Activated CD4-positive, alpha-beta T cell treated with anti-CD3 and anti-CD28 coated beads for 36 hours (primary cell): ENCODE results near the gene ELP1. TPM values are rescaled to one million over a fixed set of nuclear protein-coding genes. Genes with fewer than 3 reads are reported as not detected.
"Not testable (repeated sequence)": the region's sequence is repeated elsewhere in the genome, so short reads cannot be mapped to it uniquely, and the experiment has no call there.

Experiments used
- ATAC-seq: fragments of 200-7000 bp; cut with Tn5 transposase; one replicate; pipeline ENCODE4 v1.10.0; 2021; ENCODE audit warnings: mild to moderate bottlenecking, moderate library complexity
- CTCF ChIA-PET: fragments of 350-600 bp; sonication (Branson Sonifier 250); formaldehyde crosslinking; loops from one replicate; lab custom pipeline; 2021; ENCODE audit warnings: antibody characterized with exemption; lab: Charles Lee
- POLR2A ChIA-PET: fragments of 350-600 bp; sonication (Branson Sonifier 250); formaldehyde crosslinking; loops from one replicate; lab custom pipeline; 2021; ENCODE audit warnings: antibody characterized with exemption, inconsistent platforms; lab: Charles Lee
- DNase-seq: peaks from one replicate; pipeline ENCODE4 v3.0.0-alpha.2; 2020
- H3K27ac Mint-ChIP-seq: one replicate; pipeline ENCODE4 v1.8.0; 2021; ENCODE audit warnings: mixed read lengths
- H3K27me3 Mint-ChIP-seq: one replicate; pipeline ENCODE4 v1.8.0; 2021; ENCODE audit warnings: mixed read lengths
- H3K36me3 Mint-ChIP-seq: one replicate; pipeline ENCODE4 v1.8.0; 2021; ENCODE audit warnings: low read depth, mixed read lengths
- H3K4me1 Mint-ChIP-seq: one replicate; pipeline ENCODE4 v1.8.0; 2021; ENCODE audit warnings: mixed read lengths
- H3K4me3 Mint-ChIP-seq: one replicate; pipeline ENCODE4 v1.8.0; 2021; ENCODE audit warnings: mild to moderate bottlenecking, moderate library complexity, mixed read lengths
- H3K9me3 Mint-ChIP-seq: one replicate; pipeline ENCODE4 v1.8.0; 2021; ENCODE audit warnings: low read depth, mixed read lengths
- intact Hi-C, 2 experiments: fragments of 100-400 bp; cut with DNase I in 1 of 2; cut with micrococcal nuclease in 1 of 2; formaldehyde crosslinking; loops; one replicate each; pipeline versions ENCODE4 v1.14.2 to v1.15.1; 2022 to 2024; cut with DNase I, micrococcal nuclease
- total RNA-seq, 2 experiments: library from RNA; stranded (reverse); gene quantifications; one replicate each; pipeline ENCODE4 v1.2.3, GENCODE V29; 2021

Gene ELP1
- total RNA-seq, 2 experiments from 2014 or later = 31.1 to 58.0 TPM

DNA sequence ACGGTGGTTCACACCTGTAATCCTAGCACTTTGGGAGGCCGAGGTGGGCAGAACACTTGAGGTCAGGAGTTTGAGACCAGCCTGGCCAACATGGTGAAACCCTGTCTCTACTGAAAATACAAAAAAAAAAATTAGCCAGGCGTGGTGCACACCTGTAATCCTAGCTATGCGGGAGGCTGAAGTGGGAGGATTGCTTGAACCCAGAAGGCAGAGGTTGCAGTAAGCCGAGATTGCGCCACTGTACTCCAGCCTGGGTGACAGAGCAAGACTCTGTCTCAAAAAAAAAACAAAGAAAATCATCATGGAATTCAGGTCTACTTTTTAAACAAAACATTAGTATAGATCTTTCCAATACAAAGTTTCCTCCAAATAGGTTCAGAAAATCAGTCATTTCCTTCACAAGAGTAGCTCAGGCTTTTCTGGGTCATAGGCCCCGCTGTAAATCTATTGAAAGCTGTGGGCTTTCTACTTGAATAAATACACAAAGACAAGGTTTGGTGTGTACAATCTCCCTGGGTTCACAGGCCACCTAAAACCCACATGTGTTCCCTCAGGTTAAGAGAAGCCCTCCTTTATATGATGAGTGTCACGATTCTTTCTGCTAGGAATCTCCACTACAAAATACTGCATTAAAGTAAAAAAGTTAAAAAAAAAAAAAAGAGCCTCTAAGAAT lies 34.8 kb downstream of the ELP1 start:
- DNase-seq, H3K27ac Mint-ChIP-seq, H3K27me3 Mint-ChIP-seq, H3K4me1 Mint-ChIP-seq, H3K9me3 Mint-ChIP-seq, intact Hi-C loops, POLR2A ChIA-PET, ATAC-seq, H3K4me3 Mint-ChIP-seq: not testable (repeated sequence)
- H3K36me3 Mint-ChIP-seq = peaks cover 55% of the 10 kb centered on the region
- CTCF ChIA-PET = interaction anchor here (0.6 to 1.2 kb wide), 2 partner anchors 11 to 249 kb away, joined by 3 to 4 read pairs; no protein-coding TSS in a partner anchor

DNA sequence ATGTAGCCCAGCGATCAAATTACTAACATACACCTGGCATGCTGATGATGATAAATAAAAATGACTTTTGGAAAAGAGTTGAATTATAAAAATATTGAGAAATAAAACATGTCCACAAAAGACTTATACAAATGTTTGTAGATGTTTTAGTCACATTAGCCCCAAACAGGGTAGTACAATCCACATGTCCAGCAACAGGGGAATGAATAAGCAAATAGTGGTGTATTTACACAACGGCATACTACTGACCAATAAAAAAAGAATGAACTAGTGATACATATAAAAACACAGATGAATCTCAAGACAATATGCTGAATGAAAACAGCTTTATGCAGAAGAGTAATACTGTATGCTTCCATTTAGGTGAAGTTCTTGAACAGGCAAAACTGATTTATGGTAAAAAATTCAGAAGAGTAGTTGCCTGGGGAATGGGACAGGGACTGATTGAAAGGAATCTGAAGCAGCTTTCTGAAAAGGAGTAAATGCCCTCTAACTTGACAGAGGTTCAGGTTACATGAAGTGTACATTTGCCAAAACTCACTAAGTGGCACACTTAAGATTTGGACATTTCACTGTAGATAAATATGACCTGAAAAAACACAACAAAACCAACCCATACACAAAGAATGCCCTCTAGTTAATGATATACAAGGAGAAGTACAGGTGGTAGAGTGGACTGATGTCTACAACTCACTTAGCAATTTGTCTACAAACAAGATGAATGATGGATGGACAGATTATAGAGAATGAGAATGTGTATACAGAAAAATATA lies 36.4 kb downstream of the ELP1 start:
- H3K4me1 Mint-ChIP-seq = no peaks in the 10 kb centered on the region
- ChIA-PET CTCF (no interaction called here), POLR2A (no interaction called here)
- no peak overlapping the region for H3K4me3 Mint-ChIP-seq
- intact Hi-C loops = no loop called here
- no peaks in the 10 kb centered on the region for H3K9me3 Mint-ChIP-seq
- ATAC-seq (no peak), DNase-seq (no peak)
- no peak overlapping the region for H3K27ac Mint-ChIP-seq
- H3K27me3 Mint-ChIP-seq = no peaks in the 10 kb centered on the region
- peaks cover 52% of the 10 kb centered on the region for H3K36me3 Mint-ChIP-seq

DNA sequence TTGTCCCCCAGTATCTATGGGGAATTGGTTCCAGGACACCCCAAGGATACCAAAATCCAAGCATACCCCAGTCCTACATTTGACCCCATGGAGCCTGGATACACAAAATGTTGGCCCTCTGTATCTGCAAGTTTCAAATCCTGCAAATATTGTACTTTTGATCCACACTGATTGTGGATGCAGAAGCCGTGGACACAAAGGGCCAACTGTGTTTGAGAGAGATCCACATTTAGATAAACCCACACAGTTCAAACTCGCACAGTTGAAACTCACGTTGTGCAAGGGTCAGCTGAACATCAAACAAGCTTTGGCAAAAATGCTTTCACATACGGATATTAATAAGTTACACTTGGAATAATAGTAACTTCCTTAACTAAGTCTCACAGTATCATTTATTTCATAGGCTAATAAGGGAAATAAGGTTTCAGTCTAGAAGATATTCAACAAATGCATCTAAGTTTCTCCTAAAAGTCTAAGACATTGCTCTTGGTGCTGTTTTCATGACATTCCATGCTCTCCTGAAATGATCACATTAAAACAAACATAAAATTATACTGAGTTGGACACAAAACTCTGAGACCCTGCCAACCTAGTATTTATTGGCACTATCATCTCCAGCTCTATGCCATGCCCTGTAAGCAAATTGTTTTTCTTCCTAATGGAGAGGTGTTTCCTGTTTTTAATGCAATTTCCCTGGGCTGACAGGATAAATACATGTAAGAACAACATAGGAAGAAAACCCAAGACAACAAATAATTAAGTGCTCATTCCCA lies 39.5 kb downstream of the ELP1 start:
- ChIA-PET CTCF (interaction anchor here (0.6 kb wide), 1 partner anchor 1414 kb away, joined by 3 read pairs; no protein-coding TSS in a partner anchor), POLR2A (no interaction called here)
- Mint-ChIP-seq H3K9me3 (no peaks in the 10 kb centered on the region), H3K4me1 (peaks cover 2% of the 10 kb centered on the region), H3K36me3 (peaks cover 60% of the 10 kb centered on the region), H3K27ac (no peak overlapping the region), H3K4me3 (no peak overlapping the region), H3K27me3 (no peaks in the 10 kb centered on the region)
- no peak for ATAC-seq
- intact Hi-C loops = no loop called here
- DNase-seq = no peak

DNA sequence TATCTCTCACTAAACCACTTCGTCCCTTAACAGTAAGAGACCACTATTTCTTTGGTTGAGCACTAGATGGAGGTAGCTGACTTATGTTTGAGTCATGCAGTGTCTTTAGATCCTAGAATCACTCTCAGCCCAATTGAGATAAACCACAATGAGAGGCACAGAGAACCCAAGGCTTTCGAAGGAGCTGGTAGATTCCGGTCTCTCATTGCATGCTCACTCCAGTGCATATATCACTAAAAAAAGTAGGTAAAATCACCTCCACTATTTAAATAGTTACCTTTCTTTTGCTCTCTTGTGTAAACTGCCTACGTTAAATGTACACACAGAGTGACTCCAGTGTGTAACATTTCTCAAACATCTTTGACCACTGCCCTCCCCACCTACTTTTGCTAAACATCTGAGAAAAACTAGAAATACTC lies 44.3 kb downstream of the ELP1 start:
- ChIA-PET POLR2A (no interaction called here), CTCF (interaction anchor here (0.7 to 1.2 kb wide), 4 partner anchors 12 to 63 kb away, joined by 3 read pairs; no protein-coding TSS in a partner anchor)
- no peak overlapping the region for H3K4me3 Mint-ChIP-seq
- intact Hi-C loops = loop anchor here in 1 of 2 experiments (1.0 to 5.0 kb wide), 2 partner anchors 228 to 432 kb away; partner anchors contain the start of genes EPB41L4B and TMEM245
- no peaks in the 10 kb centered on the region for H3K9me3 Mint-ChIP-seq
- DNase-seq (no peak), ATAC-seq (no peak)
- peaks cover 20% of the 10 kb centered on the region for H3K4me1 Mint-ChIP-seq
- H3K36me3 Mint-ChIP-seq = peaks cover 56% of the 10 kb centered on the region
- H3K27me3 Mint-ChIP-seq = no peaks in the 10 kb centered on the region
- no peak overlapping the region for H3K27ac Mint-ChIP-seq

DNA sequence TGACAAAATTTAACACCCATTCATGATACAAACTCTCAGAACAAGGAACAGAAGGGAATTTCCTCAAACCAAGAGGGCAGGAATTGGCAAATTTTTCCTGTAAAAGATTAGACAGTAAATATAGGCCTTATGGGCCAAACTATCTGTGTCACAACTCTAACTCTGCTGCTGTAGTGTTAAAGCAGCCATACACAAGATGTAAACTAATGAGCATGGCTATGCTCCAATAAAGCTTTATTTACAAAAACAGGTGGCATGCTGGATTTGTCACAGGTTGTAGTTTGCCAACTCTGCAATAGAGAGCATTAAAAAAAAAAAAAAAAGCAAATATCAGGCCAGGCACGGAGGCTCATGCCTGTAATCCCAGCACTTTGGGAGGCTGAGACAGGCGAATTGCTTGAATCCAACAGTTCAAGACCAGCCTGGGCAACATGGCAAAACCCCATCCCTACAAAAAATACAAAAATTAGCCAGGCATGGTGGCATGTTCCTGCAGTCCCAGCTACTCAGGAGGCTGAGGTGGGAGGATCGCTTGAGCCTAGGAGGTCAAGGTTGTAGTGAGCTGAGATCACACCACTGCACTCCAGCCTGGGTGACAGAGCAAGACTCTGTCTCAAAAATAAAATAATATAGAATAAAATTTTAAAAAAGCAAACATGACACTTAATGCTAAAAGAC lies 47.2 kb downstream of the ELP1 start:
- peaks cover 46% of the 10 kb centered on the region for H3K36me3 Mint-ChIP-seq
- peak overlapping the region; percentile 50 for H3K4me3 Mint-ChIP-seq
- intact Hi-C loops = loop anchor here in 1 of 2 experiments (1.0 to 5.0 kb wide), 4 partner anchors 48 to 295 kb away; partner anchors contain the start of genes ABITRAM, CTNNAL1, ELP1 and TMEM245
- ChIA-PET POLR2A (interaction anchor here (1.3 kb wide), 1 partner anchor 10 kb away, joined by 3 read pairs; no protein-coding TSS in a partner anchor), CTCF (interaction anchor here (1.2 kb wide), 1 partner anchor 67 kb away, joined by 4 read pairs; no protein-coding TSS in a partner anchor)
- not testable (repeated sequence) for H3K27me3 Mint-ChIP-seq, ATAC-seq, DNase-seq, H3K9me3 Mint-ChIP-seq
- H3K27ac Mint-ChIP-seq = peak overlapping the region; percentile 77
- peaks cover 20% of the 10 kb centered on the region for H3K4me1 Mint-ChIP-seq

DNA sequence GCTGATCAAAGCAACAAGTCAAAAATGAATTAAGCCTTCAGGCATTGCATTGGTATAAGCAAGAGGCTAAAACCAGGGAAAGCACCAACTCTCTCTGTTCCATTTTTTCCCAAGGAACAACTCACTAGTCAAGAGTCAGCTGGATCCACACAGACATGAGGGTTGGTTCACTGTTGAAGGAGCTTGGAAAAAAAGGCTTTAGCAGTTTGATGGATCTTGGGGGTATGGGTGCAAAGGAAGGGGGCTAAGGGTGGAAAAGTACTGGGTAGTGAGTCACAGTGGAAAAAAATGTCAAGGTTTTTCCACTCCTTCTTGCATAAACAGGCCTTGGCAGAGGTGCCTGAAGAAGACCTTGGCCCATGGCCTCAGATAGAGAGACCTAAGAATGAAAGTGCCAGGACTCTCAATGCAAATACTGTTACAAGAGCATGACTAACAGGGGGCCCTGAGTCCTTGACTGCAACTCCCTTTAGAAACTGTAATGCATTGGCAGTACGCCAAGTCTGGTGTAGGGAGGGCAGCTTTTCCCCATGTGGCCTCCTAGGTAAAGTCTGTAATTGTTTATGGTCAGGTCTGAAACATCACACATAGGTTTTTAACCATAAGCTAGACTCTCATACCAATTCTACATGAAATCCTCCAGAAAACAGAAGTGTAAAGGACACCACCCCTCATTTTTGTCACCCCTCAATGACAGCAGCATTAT lies 48.1 kb downstream of the ELP1 start:
- Mint-ChIP-seq H3K27ac (peak overlapping the region; percentile 77), H3K4me3 (peak overlapping the region; percentile 50), H3K4me1 (peaks cover 20% of the 10 kb centered on the region), H3K36me3 (peaks cover 45% of the 10 kb centered on the region), H3K9me3 (no peaks in the 10 kb centered on the region), H3K27me3 (no peaks in the 10 kb centered on the region)
- ATAC-seq = peak; percentile 100
- intact Hi-C loops = loop anchor here in 1 of 2 experiments (1.0 to 5.0 kb wide), 4 partner anchors 49 to 296 kb away; partner anchors contain the start of genes ABITRAM, CTNNAL1, ELP1 and TMEM245
- ChIA-PET CTCF (interaction anchor here (0.6 to 0.7 kb wide), 2 partner anchors 299 to 1678 kb away, joined by 3 read pairs; no protein-coding TSS in a partner anchor), POLR2A (interaction anchor here (1.3 kb wide), 1 partner anchor 9 kb away, joined by 3 read pairs; no protein-coding TSS in a partner anchor)
- peak; percentile 81 for DNase-seq

DNA sequence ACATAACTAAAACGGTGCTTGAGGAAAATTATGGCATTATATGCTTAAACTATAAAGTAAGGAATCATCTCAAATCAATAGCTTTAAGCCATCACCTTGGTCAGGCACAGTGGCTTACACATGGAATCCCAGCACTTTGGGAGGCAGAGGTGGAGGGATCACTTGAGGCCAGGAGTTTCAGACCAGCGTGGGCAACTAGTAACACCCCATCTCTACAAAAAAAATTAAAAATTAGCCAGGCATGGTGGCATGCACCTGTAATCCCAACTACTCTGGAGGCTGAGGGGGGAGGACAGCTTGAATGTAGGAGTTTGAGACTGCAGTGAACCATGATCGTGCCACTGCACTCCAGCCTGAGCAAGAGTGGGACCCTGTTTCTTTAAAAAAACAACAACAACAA lies 49.2 kb downstream of the ELP1 start:
- Mint-ChIP-seq H3K4me1 (peaks cover 17% of the 10 kb centered on the region), H3K27ac (peak overlapping the region; percentile 40), H3K36me3 (peaks cover 43% of the 10 kb centered on the region), H3K9me3 (no peaks in the 10 kb centered on the region), H3K4me3 (no peak overlapping the region), H3K27me3 (no peaks in the 10 kb centered on the region)
- DNase-seq (no peak), ATAC-seq (no peak)
- intact Hi-C loops = loop anchor here in 1 of 2 experiments (5.0 kb wide), 1 partner anchor 233 kb away; the partner anchor contains the start of gene TMEM245
- POLR2A ChIA-PET = no interaction called here
- CTCF ChIA-PET = interaction anchor here (0.9 kb wide), 1 partner anchor 1459 kb away, joined by 3 read pairs; no protein-coding TSS in a partner anchor

DNA sequence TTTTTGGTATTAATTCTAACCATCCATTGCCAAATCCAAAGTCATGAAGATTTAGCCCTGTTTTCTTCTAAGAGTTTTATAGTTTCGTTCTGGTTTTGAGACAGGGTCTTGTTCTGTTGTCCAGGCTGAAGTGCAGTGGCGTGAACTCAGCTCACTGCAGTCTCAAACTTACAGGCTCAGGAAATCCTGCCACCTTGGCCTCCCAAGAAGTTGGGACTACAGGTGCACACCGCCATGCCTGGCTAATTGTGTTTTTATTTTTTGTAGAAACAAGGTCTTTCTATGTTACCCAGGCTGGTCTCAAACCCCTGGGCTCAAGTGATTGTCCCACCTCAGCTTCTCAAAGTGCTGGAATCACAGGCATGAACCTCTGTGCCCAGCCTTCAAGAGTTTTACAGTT lies 50.8 kb downstream of the ELP1 start:
- ChIA-PET CTCF (interaction anchor here (0.7 to 0.8 kb wide), 2 partner anchors 10 to 159 kb away, joined by 3 read pairs; no protein-coding TSS in a partner anchor), POLR2A (no interaction called here)
- H3K36me3 Mint-ChIP-seq = peaks cover 51% of the 10 kb centered on the region
- ATAC-seq (no peak), DNase-seq (no peak)
- H3K9me3 Mint-ChIP-seq = no peaks in the 10 kb centered on the region
- H3K27ac Mint-ChIP-seq = no peak overlapping the region
- H3K4me1 Mint-ChIP-seq = peaks cover 17% of the 10 kb centered on the region
- intact Hi-C loops = no loop called here
- H3K27me3 Mint-ChIP-seq = no peaks in the 10 kb centered on the region
- H3K4me3 Mint-ChIP-seq = no peak overlapping the region

DNA sequence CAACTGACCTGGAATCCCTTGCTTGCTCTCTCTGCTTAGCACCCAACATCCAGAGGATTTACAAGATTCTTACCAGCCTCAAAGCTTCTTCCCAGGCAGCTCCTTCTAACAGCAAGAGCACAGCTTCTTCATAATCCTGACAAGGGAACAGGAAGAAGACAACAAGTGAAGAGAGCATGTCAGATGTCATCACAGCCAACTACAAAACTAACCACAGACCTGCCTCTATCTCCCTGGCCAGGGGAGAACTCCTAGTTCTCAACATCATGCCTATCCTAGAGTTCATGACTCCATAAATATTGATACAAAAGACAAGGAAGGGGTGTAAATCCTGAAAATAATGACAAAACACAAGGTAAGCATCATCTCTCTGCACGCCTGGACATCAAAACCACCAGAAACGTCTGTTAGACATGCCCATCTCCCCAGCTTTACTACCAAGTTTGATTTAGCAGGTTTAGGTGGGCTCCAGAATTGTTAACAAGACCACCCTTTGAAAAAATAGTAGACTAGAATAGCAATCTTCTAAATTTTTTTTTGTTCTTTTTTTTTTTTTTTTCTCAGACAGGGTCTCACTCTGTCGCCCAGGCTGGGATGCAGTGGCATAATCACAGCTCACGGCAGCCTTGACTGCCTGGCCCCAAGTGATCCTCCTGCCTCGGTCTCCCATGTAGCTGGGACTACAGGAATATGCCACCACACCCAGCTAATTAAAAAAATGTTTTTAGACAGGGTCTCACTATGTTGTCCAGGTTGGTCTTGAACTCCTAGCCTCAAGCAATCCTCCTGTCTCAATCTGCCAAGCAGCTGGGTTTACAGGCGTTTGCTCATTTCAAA lies 51.7 kb downstream of the ELP1 start:
- H3K27me3 Mint-ChIP-seq = no peaks in the 10 kb centered on the region
- intact Hi-C loops = no loop called here
- ChIA-PET POLR2A (no interaction called here), CTCF (interaction anchor here (0.6 to 0.8 kb wide), 3 partner anchors 9 to 1453 kb away, joined by 3 to 6 read pairs (median 3); no protein-coding TSS in a partner anchor)
- H3K27ac Mint-ChIP-seq = no peak overlapping the region
- ATAC-seq = no peak
- peaks cover 55% of the 10 kb centered on the region for H3K36me3 Mint-ChIP-seq
- H3K4me1 Mint-ChIP-seq = peaks cover 17% of the 10 kb centered on the region
- no peak for DNase-seq
- no peak overlapping the region for H3K4me3 Mint-ChIP-seq
- no peaks in the 10 kb centered on the region for H3K9me3 Mint-ChIP-seq
